Spleen (tissue), 7 donors: Measurements from ENCODE around the gene SLC46A2.
A peak's percentile ranks its signal among the peaks of the same experiment; 100 is the strongest.

Experiments
- CTCF ChIP-seq, 11 experiments: fragments of 200-600 bp in 7 of 11; fragments of 450-650 bp in 4 of 11; sonication (generic) in 4 of 11; IDR thresholded peaks in 8 of 11; conservative IDR thresholded peaks in 3 of 11; 1 replicate in 7 of 11; 2 replicates in 4 of 11; pipeline versions ENCODE4 v1.4.0 to v1.8.0; 2016 to 2021; ENCODE audit warnings: antibody characterized with exemption in 11 of 11, inconsistent platforms in 4 of 11, mild to moderate bottlenecking in 1 of 11
- POLR2A ChIP-seq, 3 donors: fragments of 450-650 bp; IDR thresholded peaks; one replicate each; pipeline ENCODE4 v1.5.1; 2017; ENCODE audit warnings: antibody characterized with exemption in 3 of 3, mild to moderate bottlenecking in 1 of 3
- POLR2AphosphoS5 ChIP-seq, 3 donors: sonication (generic); formaldehyde crosslinking; IDR thresholded peaks; one replicate each; pipeline ENCODE4 v1.5.1; 2017; ENCODE audit warnings: antibody characterized with exemption in 3 of 3
- donor health status: DM: no; HTN: no; CAD: no; lungs with moderate emphysema.
- donor health status: DM: no; HTN: no; CAD: no.
- donor health status: DM: no; HTN: no; CAD: no.

- TF ChIP-seq CTCF (IDR thresholded peaks at IDR 0.05 in 8 of 11, conservative IDR thresholded peaks at IDR 0.05 in 3 of 11) (peak in 1 of 11 experiments; percentile 11), POLR2AphosphoS5 (IDR thresholded peaks at IDR 0.05) (peak in 2 of 3 donors; percentile 26 to 28), POLR2A (IDR thresholded peaks at IDR 0.05) (no peak)
These were observed 28.8 kb downstream of the SLC46A2 start for GRCh38 chr9:112861638-112862555.
